Ureter (tissue), 1 donor: Measurements from ENCODE around the gene MDH2. TPM values are rescaled to one million over a fixed set of nuclear protein-coding genes. Genes with fewer than 3 reads are reported as not detected.
A peak's percentile ranks its signal among the peaks of the same experiment; 100 is the strongest.
"Not testable (repeated sequence)": the region's sequence is repeated elsewhere in the genome, so short reads cannot be mapped to it uniquely, and the experiment has no call there.

Source experiments
- DNase-seq: peaks from one replicate; pipeline ENCODE4 v3.0.0-alpha.2; 2020; ENCODE audit warnings: low spot score
- total RNA-seq: library from RNA; stranded (reverse); gene quantifications from one replicate; pipeline ENCODE4 v1.2.4, GENCODE V29; 2023
- donor health status: DM: yes; HTN: yes; CAD: no.

MDH2 gene
- total RNA-seq, 1 donor from 2014 or later, result 177 TPM

DNA sequence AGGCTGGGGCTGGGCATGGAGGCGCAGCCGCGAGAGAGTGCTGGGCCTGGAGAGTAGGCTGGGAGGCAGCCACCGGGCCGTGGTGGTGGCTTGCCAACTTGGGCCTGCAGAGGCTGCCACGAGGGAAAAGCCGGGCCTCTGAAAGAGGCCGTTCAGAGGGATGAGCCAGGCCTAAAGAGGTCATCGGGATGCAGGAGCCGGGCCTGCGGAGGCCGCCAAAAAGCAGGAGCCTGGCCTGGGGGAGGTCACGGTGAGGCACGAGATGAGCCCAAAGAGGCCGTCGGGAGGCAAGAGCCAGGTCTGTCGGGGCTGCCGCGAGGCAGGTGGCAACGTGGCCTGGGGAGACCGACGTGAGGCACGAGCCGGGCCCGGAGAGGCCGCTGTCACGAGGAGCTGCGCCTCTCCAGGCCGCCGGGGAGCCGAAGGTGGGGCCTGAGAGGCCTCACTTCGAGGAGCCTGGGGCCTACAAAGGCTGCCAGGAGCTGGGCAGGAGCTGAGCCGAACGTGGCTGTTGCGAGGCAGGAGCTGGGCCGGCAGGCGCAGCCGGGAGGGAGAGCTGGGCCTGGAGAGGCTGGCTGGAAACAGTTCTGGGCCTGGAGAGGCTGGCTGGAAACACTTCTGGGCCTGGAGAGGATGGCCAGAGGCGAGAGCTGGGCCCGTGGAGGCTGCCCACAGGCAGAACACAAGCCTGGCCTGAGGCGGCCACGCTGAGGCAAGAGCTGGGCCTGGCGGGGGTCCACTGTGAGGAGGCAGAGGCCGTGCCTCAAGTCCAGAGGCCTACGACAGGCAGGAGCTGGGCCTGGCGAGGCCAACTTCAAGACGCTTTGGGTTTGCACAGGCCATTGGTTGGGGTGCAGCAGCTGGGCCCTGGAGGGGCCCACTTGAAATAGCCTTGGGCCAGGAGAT, 24.6 kb downstream of the MDH2 start:
- no peak for DNase-seq

DNA sequence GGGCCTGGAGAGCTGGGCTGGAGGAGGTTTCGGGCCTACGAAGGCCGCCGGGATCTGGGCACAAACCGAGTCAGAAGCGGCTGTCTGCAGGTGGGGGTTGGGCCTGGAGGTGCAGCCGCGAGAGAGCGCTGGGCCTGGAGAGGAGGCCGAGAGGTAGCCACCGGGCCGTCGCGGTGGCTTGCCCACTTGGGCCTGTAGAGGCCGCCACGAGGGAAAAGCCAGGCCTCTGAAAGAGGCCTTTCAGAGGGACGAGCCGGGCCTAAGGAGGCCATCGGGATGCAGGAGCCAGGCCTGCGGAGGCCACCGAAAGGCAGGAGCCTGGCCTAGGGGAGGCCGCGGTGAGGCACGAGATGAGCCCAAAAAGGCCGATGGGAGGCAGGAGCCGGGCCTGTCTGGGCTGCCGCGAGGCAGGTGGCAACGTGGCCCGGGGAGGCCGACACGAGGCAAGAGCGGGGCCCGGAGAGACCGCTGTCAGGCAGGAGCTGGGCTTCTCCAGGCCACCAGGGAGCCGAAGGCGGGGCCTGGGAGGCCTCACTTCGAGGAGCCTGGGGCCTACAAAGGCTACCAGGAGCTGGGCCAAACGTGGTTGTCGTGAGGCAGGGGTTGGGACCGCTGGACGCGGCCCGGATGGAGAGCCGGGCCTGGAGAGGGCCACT, 25.6 kb downstream of the MDH2 start:
- no peak for DNase-seq

GRCh38 chr7:76074306-76074971, 26.5 kb downstream of the MDH2 start:
- DNase-seq, result no peak

GRCh38 chr7:76074972-76075370, 27.1 kb downstream of the MDH2 start:
- DNase-seq, result no peak

DNA sequence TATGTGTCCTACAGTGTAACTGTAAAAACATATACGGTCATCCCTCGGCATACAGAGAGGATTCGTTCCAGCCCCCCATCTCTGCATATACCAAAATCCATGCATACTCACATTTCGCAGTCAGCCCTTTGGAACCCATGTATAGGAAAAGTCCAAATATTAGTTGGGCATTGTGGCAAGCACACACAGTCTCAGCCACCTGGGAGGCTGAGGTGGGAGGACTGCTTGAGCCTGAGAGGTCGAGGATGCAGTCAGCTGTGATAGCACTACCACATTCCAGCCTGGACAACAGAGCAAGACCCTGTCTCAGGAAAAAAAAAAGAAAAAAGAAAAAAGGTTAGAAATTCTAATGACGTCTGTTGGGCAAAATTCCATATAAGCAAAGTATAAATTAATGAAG, 29.1 kb downstream of the MDH2 start:
- no peak for DNase-seq

- no peak for DNase-seq
Measured at GRCh38 chr7:76077435-76077834, 29.5 kb downstream of the MDH2 start.

DNA sequence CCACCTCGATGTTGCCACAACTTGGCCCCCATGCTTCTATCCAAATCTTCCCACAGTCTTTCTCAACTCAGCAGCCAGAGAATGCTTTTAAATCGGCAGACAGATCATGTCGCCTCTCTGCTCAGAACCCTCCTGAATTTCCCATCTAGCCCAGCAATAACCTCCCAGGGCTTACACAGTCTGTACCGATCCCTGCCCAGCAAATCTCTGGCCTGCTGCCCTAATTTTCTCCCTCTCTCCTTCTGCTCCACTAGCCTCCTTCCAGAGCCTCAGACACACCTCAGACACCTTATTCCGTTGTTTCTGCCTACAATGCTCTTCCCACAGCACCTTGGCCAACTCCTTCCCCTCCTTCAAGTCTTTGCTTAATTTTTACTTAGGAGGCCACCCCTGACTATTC, 32.3 kb downstream of the MDH2 start:
- DNase-seq, result no peak

DNA sequence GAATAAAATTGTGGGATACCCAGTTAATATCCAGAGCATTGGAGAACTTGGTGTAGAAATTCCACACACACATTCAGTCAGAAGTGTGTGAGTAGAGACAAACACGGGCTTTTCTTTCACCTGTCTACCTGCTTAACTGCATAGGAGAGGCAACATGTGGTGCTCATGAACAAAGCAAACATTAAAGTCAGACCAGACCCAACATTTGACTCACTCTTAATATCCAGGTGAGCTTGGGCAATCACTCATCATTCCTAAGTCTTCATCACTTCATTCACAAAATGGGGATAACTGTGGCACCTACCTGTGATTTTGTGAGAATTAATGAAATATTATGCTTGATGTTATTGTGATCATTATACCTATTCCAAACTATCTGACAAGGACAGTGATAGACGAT, 36.2 kb downstream of the MDH2 start:
- DNase-seq, result not testable (repeated sequence)

DNA sequence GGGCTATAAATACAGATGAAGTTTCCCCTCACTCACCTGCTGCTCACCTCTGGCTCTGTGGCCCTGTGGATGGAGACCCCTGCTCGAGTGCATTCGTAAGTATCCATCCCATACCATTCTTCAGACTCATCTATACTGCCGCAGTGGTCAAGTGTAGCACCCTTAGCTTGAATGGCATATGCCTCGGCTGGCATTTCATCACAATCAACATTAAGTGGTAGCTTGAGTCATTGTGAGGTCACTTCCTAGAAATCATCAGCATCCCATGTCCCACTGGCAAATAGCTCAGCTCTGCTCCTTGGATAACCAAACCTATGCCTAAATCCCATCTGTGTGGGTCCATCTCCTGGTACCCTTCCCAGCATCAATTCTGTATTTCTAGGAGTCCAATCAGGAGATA, 38.2 kb downstream of the MDH2 start:
- no peak for DNase-seq

DNA sequence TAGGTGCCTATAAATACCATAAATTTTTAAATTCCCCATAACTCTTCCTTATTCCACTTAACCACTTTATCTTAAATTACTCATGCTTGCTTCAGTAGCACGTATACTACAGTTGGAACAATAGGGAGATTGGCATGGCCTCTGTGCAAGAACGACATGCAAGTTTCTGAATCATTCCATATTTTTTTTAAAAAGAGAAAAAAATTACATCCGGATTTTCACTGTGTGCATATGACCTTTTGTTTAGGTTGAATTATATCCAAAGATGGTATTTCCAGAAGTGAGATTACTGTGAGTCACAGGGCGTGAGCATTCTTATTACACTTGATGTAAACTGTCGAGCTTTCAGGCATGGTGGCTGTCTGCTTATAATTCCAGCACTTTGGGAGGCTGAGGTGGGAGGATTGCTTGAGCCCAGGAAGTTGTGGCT, 39.5 kb downstream of the MDH2 start:
- DNase-seq, result not testable (repeated sequence)

- peak; percentile 76 for DNase-seq
Measured at GRCh38 chr7:76089865-76090475, 42.1 kb downstream of the MDH2 start.

DNA sequence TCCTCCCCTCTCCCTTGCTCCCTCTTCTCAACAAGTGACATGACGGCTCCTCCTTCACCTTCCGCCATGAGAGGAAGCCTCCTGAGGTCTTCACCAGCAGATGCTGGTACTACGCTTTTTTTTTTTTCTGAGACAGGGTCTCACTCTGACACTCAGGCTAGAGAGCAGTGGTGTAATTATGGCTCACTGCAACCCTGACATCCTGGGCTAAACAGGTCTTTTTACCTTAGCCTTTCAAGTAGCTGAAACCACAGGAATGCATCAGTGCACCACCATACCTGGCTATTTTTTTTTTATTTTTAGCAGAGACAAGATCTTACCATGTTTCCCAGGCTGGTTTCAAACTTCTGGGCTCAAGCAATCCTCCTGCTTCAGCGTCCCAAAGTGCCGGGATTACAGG, 43.6 kb downstream of the MDH2 start:
- no peak for DNase-seq

- not testable (repeated sequence) for DNase-seq
Measured at GRCh38 chr7:76093531-76093930, 45.6 kb downstream of the MDH2 start.

- not testable (repeated sequence) for DNase-seq
Measured at GRCh38 chr7:76094326-76094725, 46.4 kb downstream of the MDH2 start.

- DNase-seq, result no peak
Measured at GRCh38 chr7:76095908-76096307, 48.0 kb downstream of the MDH2 start.

DNA sequence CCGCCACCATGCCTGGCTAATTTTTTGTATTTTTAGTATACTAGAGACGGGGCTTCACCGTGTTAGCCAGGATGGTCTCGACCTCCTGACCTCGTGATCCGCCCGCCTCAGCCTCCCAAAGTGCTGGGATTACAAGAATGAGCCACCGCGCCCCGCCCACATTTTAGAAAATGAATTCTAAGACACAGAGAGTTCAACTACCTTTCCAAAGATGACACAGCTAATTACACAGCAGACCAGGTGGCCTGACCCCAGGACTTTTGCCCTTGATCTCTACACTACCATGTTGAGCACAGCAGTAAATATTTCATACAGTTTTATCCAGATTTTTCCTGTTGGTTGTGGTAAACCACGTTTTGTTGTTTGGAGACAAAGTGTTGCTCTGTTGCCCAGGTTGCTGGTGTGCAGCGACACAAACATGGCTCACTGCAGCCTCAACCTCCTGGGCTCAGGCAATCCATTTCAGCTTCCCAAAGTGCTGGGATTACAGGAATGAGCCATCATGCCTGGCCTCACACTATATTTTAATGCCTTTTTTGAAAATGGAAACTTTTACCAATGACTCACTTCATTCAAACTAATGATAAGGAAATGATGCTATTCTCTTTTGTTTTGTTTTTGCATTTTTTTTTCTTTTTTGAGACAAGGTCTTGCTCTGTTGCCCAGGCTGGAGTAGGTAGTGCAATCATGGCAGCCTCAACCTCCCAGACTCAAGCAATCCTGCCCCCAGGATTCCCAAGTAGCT, 54.0 kb downstream of the MDH2 start:
- not testable (repeated sequence) for DNase-seq

DNA sequence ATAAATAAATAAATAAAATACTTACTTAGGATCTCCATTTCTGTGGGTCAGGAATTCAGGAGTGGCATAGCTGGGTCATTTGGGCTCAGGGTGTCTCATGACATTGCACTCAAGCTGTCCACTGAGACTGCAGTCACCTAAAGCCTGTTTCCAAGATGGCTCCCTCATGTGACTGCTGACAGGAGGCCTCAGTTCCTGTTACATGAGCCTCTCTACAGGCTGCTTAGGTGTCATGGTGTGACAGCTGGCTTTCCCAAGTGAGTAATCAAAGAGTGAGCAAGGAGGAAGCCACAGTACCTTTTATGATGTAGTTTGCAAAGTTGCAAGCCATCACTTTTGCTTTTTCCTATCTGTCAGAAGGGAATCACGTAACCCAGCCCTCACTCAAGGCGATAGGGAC, 55.9 kb downstream of the MDH2 start:
- not testable (repeated sequence) for DNase-seq

- not testable (repeated sequence) for DNase-seq
Measured at GRCh38 chr7:76106130-76106529, 58.2 kb downstream of the MDH2 start.

DNA sequence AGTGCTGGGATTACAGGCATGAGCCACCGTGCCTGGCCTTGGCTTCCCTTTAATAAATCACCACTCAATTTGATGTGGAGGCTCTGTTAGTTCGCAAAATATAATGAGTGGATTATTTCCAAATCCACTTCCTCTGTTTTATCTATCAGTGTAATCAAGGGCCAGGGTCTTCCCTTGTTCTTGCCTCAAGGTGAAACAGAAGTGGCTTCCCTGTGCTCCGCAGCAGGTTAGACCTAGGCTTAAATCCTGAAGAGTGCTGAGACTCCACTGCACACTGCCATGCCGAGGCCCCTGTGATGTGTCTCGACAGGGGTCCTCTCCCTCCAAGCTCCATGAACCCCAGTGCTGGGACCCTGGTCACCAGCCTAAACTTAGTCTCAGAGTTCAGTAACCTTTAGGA, 59.0 kb downstream of the MDH2 start:
- no peak for DNase-seq

GRCh38 chr7:76108540-76109233, 60.8 kb downstream of the MDH2 start:
- peak; percentile 79 for DNase-seq
